GM18502 (cell line): Measurements from ENCODE around the gene PRKCSH.
"Not testable (repeated sequence)": the region's sequence is repeated elsewhere in the genome, so short reads cannot be mapped to it uniquely, and the experiment has no call there.

Source experiments
- ATAC-seq: cut with Tn5 transposase; IDR thresholded peaks from one replicate; pipeline ENCODE4 v1.9.1; 2021; ENCODE audit warnings: mild to moderate bottlenecking; ENCODE audit not compliant: unreplicated experiment, poor library complexity

Gene PRKCSH

GRCh38 chr19:11468266-11468845 is 32.9 kb downstream of the PRKCSH start:
- ATAC-seq, result not testable (repeated sequence)

- no peak for ATAC-seq
Measured at GRCh38 chr19:11473725-11474124, 38.3 kb downstream of the PRKCSH start.

GRCh38 chr19:11475343-11475742 is 39.9 kb downstream of the PRKCSH start:
- ATAC-seq, result not testable (repeated sequence)

- ATAC-seq, result no peak
Measured at GRCh38 chr19:11475861-11476260, 40.4 kb downstream of the PRKCSH start.

- no peak for ATAC-seq
Measured at GRCh38 chr19:11478167-11479089, 43.0 kb downstream of the PRKCSH start.

GRCh38 chr19:11479090-11479897 is 43.9 kb downstream of the PRKCSH start:
- no peak for ATAC-seq

- no peak for ATAC-seq
Measured at GRCh38 chr19:11479898-11480714, 44.7 kb downstream of the PRKCSH start.

GRCh38 chr19:11480715-11481533 is 45.5 kb downstream of the PRKCSH start, which contains the start of gene ELAVL3:
TSS of gene ELAVL3 (minus strand) at chr19:11481046. CDS start at chr19:11480608, 438 bp downstream.
- no peak for ATAC-seq

- ATAC-seq, result peak; percentile 68
Measured at GRCh38 chr19:11481534-11482383, 46.3 kb downstream of the PRKCSH start.

GRCh38 chr19:11482384-11483050 is 47.1 kb downstream of the PRKCSH start:
- peak; percentile 67 for ATAC-seq

- no peak for ATAC-seq
Measured at GRCh38 chr19:11483366-11484111, 48.1 kb downstream of the PRKCSH start.

GRCh38 chr19:11485245-11485837 is 49.9 kb downstream of the PRKCSH start:
- no peak for ATAC-seq

- no peak for ATAC-seq
Measured at GRCh38 chr19:11486661-11487503, 51.4 kb downstream of the PRKCSH start.

- no peak for ATAC-seq
Measured at GRCh38 chr19:11489378-11489777, 53.9 kb downstream of the PRKCSH start.

- no peak for ATAC-seq
Measured at GRCh38 chr19:11494634-11495285, 59.3 kb downstream of the PRKCSH start.
